ENCODE measurements around the gene PRDM16. TPM values are rescaled to one million over a fixed set of nuclear protein-coding genes. Genes with fewer than 3 reads are reported as not detected.

PRDM16 gene
- total and polyA plus RNA-seq, 2 experiments from 2014 or later: 0.14 to 0.16 TPM

DNA sequence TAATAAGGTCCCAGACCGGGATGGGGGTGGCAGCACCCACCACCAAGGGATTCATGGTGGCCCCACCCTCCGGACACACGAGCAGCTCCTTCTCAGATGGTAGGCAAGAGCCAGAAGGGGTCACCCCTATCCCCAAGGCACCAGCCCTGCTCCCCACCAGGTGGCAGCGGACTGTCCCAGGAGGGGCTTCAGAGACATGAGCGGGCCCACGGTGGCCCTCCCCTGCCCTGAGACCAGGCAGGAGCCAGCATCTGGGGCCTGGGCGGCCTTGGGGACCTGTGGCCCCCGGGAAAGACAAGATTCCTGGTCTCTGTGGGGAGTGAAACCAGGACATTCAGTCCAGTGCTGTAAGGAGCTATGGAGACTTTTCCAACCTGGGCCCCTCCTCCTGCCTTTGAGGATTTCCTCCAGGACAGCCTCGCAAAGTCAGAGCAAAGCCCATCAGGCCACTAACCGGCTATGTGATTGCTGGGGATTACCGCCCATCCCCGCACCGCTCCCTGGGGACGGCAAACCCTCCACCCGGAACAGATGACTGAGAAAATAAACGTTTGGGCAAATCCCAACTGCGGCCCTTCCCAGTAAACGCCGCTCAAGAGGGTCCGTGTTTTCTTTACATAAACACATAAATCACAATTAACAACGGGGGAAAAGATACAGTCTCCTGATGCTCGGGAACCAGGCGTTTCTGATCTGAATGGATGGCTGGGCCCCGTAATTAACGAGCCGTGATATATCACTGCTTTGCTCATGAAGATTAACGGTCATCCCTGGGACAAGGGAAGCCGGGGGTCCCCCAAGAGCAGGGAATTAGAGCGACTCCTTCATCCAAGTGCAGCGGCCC, 334.6 kb downstream of the PRDM16 start (continued):
- TF ChIP-seq, protein P1, sequence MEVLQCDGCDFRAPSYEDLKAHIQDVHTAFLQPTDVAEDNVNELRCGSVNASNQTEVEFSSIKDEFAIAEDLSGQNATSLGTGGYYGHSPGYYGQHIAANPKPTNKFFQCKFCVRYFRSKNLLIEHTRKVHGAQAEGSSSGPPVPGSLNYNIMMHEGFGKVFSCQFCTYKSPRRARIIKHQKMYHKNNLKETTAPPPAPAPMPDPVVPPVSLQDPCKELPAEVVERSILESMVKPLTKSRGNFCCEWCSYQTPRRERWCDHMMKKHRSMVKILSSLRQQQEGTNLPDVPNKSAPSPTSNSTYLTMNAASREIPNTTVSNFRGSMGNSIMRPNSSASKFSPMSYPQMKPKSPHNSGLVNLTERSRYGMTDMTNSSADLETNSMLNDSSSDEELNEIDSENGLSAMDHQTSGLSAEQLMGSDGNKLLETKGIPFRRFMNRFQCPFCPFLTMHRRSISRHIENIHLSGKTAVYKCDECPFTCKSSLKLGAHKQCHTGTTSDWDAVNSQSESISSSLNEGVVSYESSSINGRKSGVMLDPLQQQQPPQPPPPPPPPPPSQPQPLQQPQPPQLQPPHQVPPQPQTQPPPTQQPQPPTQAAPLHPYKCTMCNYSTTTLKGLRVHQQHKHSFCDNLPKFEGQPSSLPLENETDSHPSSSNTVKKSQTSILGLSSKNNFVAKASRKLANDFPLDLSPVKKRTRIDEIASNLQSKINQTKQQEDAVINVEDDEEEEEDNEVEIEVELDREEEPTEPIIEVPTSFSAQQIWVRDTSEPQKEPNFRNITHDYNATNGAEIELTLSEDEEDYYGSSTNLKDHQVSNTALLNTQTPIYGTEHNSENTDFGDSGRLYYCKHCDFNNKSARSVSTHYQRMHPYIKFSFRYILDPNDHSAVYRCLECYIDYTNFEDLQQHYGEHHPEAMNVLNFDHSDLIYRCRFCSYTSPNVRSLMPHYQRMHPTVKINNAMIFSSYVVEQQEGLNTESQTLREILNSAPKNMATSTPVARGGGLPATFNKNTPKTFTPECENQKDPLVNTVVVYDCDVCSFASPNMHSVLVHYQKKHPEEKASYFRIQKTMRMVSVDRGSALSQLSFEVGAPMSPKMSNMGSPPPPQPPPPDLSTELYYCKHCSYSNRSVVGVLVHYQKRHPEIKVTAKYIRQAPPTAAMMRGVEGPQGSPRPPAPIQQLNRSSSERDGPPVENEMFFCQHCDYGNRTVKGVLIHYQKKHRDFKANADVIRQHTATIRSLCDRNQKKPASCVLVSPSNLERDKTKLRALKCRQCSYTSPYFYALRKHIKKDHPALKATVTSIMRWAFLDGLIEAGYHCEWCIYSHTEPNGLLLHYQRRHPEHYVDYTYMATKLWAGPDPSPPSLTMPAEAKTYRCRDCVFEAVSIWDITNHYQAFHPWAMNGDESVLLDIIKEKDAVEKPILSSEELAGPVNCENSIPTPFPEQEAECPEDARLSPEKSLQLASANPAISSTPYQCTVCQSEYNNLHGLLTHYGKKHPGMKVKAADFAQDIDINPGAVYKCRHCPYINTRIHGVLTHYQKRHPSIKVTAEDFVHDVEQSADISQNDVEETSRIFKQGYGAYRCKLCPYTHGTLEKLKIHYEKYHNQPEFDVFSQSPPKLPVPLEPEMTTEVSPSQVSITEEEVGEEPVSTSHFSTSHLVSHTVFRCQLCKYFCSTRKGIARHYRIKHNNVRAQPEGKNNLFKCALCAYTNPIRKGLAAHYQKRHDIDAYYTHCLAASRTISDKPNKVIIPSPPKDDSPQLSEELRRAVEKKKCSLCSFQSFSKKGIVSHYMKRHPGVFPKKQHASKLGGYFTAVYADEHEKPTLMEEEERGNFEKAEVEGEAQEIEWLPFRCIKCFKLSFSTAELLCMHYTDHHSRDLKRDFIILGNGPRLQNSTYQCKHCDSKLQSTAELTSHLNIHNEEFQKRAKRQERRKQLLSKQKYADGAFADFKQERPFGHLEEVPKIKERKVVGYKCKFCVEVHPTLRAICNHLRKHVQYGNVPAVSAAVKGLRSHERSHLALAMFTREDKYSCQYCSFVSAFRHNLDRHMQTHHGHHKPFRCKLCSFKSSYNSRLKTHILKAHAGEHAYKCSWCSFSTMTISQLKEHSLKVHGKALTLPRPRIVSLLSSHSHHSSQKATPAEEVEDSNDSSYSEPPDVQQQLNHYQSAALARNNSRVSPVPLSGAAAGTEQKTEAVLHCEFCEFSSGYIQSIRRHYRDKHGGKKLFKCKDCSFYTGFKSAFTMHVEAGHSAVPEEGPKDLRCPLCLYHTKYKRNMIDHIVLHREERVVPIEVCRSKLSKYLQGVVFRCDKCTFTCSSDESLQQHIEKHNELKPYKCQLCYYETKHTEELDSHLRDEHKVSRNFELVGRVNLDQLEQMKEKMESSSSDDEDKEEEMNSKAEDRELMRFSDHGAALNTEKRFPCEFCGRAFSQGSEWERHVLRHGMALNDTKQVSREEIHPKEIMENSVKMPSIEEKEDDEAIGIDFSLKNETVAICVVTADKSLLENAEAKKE (CRISPR knock-in tag; IDR thresholded peaks at IDR 0.05): no peak

- no peaks in the 10 kb centered on the region for H3K36me3 ChIP-seq (ENCODE audit: insufficient read depth)
- H3K4me3 ChIP-seq: no peak overlapping the region
- Mint-ChIP-seq H3K36me3 (ENCODE audit: low read depth) (no peaks in the 10 kb centered on the region), H3K27ac (no peak overlapping the region), H3K9me3 (no peaks in the 10 kb centered on the region), H3K4me3 (no peak overlapping the region), H3K4me1 (no peaks in the 10 kb centered on the region; the same call in 2 of the 3 replicates), H3K27me3 (ENCODE audit: insufficient read depth, low read depth, poor library complexity) (peaks cover 2% of the 10 kb centered on the region)
- no peak overlapping the region for H3K27ac ChIP-seq (ENCODE audit: low read depth)
- ATAC-seq (no peak), DNase-seq (ENCODE audit: low spot score) (no peak)
- no peak overlapping the region for H2AFZ ChIP-seq
- H3K4me2 ChIP-seq: no peak overlapping the region
- no peaks in the 10 kb centered on the region for H3K79me2 ChIP-seq (replicated peaks; ENCODE audit: insufficient read depth)
- H3K4me1 ChIP-seq (ENCODE audit: insufficient read depth): no peaks in the 10 kb centered on the region
- no peaks in the 10 kb centered on the region for H4K20me1 ChIP-seq (replicated peaks; ENCODE audit: insufficient read depth)
- H3K9me2 ChIP-seq (ENCODE audit: insufficient read depth): no peaks in the 10 kb centered on the region
- no peaks in the 10 kb centered on the region for H3K27me3 ChIP-seq (ENCODE audit: insufficient read depth)
- no peaks in the 10 kb centered on the region for H3F3A ChIP-seq (replicated peaks; ENCODE audit: low read depth)
- TF ChIP-seq CREB1 (CRISPR knock-in tag; IDR thresholded peaks at IDR 0.05; ENCODE audit: low read depth) (no peak), NANOG (IDR thresholded peaks at IDR 0.05; ENCODE audit: borderline replicate concordance) (no peak), ETS1 (IDR thresholded peaks at IDR 0.05) (no peak), STAT1 (IDR thresholded peaks at IDR 0.05; ENCODE audit: unreplicated experiment) (no peak), ZNF331 (CRISPR knock-in tag; IDR thresholded peaks at IDR 0.05; ENCODE audit: low read depth) (no peak), JUNB (IDR thresholded peaks at IDR 0.05; ENCODE audit: unreplicated experiment) (no peak), REST (IDR thresholded peaks at IDR 0.05; ENCODE audit: unreplicated experiment) (no peak), EZH2phosphoT487 (IDR thresholded peaks at IDR 0.05; ENCODE audit: unreplicated experiment) (no peak), ZNF114 (CRISPR knock-in tag; IDR thresholded peaks at IDR 0.05) (no peak)
- TF ChIP-seq, protein P2, sequence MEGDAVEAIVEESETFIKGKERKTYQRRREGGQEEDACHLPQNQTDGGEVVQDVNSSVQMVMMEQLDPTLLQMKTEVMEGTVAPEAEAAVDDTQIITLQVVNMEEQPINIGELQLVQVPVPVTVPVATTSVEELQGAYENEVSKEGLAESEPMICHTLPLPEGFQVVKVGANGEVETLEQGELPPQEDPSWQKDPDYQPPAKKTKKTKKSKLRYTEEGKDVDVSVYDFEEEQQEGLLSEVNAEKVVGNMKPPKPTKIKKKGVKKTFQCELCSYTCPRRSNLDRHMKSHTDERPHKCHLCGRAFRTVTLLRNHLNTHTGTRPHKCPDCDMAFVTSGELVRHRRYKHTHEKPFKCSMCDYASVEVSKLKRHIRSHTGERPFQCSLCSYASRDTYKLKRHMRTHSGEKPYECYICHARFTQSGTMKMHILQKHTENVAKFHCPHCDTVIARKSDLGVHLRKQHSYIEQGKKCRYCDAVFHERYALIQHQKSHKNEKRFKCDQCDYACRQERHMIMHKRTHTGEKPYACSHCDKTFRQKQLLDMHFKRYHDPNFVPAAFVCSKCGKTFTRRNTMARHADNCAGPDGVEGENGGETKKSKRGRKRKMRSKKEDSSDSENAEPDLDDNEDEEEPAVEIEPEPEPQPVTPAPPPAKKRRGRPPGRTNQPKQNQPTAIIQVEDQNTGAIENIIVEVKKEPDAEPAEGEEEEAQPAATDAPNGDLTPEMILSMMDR (conservative IDR thresholded peaks at IDR 0.05; ENCODE audit: low read depth in 2 of 2): no peak
Observed at GRCh38 chr1:3404301-3404700, 335.3 kb downstream of the PRDM16 start.

Data from GM23338 (cell line).